Activated T-cell treated with anti-CD3 and anti-CD28 coated beads for 1 hour (primary cell): ENCODE data around the gene LYST.
"Not testable (repeated sequence)": the region's sequence is repeated elsewhere in the genome, so short reads cannot be mapped to it uniquely, and the experiment has no call there.

Experiments used
- DNase-seq: peaks from one replicate; pipeline ENCODE4 v3.0.0-alpha.2; 2020; ENCODE audit warnings: low read depth

Gene LYST

GRCh38 chr1:235866205-235866912 lies at the start of gene LYST:
LYST (minus strand) TSS chr1:235866906; CDS start chr1:235830417, 36,489 bp downstream.
- DNase-seq, result peak; percentile 40

GRCh38 chr1:235915489-235915888 lies 48.8 kb upstream of the LYST start:
- DNase-seq, result not testable (repeated sequence)

- no peak for DNase-seq
Observed at GRCh38 chr1:235913311-235913710, 46.6 kb upstream of the LYST start.

- DNase-seq, result no peak
Observed at GRCh38 chr1:235911876-235912275, 45.2 kb upstream of the LYST start.

- no peak for DNase-seq
Observed at GRCh38 chr1:235911300-235911662, 44.6 kb upstream of the LYST start.

- DNase-seq, result no peak
Observed at GRCh38 chr1:235910357-235911299, 43.9 kb upstream of the LYST start.

GRCh38 chr1:235908742-235909520 lies 42.2 kb upstream of the LYST start:
- no peak for DNase-seq

GRCh38 chr1:235907897-235908240 lies 41.2 kb upstream of the LYST start:
- no peak for DNase-seq

GRCh38 chr1:235907187-235907896 lies 40.6 kb upstream of the LYST start:
- no peak for DNase-seq

- no peak for DNase-seq
Observed at GRCh38 chr1:235906436-235906835, 39.7 kb upstream of the LYST start.

- DNase-seq, result not testable (repeated sequence)
Observed at GRCh38 chr1:235903809-235904208, 37.1 kb upstream of the LYST start.

GRCh38 chr1:235902677-235903542 lies 36.2 kb upstream of the LYST start:
- no peak for DNase-seq

- no peak for DNase-seq
Observed at GRCh38 chr1:235901461-235901860, 34.8 kb upstream of the LYST start.

GRCh38 chr1:235898126-235898525 lies 31.4 kb upstream of the LYST start:
- no peak for DNase-seq

GRCh38 chr1:235893840-235894239 lies 27.1 kb upstream of the LYST start:
- no peak for DNase-seq

- DNase-seq, result no peak
Observed at GRCh38 chr1:235892734-235893413, 26.2 kb upstream of the LYST start.

GRCh38 chr1:235892202-235892601 lies 25.5 kb upstream of the LYST start:
- DNase-seq, result no peak

GRCh38 chr1:235888119-235888643 lies 21.5 kb upstream of the LYST start:
- DNase-seq, result peak; percentile 17

GRCh38 chr1:235887676-235888075 lies 21.0 kb upstream of the LYST start:
- DNase-seq, result no peak

GRCh38 chr1:235885655-235886262 lies 19.1 kb upstream of the LYST start:
- DNase-seq, result no peak
